OCI-M1 (cell line): Measurements from ENCODE around the gene MELK.
A peak's percentile ranks its signal among the peaks of the same experiment; 100 is the strongest.

Source experiments
- DNase-seq: peaks from one replicate; lab custom pipeline; 2025; lab: John Stamatoyannopoulos, UW

Gene MELK

GRCh38 chr9:36676091-36676490, 103.4 kb downstream of the MELK start:
- no peak for DNase-seq

- DNase-seq, result peak; percentile 6
Measured at GRCh38 chr9:36676778-36677485, 104.2 kb downstream of the MELK start.

GRCh38 chr9:36677611-36678010, 104.9 kb downstream of the MELK start:
- no peak for DNase-seq

- peak; percentile 59 for DNase-seq
Measured at GRCh38 chr9:36679710-36680109, 107.0 kb downstream of the MELK start.

GRCh38 chr9:36686471-36686870, 113.8 kb downstream of the MELK start:
- DNase-seq, result no peak

- DNase-seq, result no peak
Measured at GRCh38 chr9:36690412-36691168, 117.9 kb downstream of the MELK start.

- no peak for DNase-seq
Measured at GRCh38 chr9:36691671-36692070, 119.0 kb downstream of the MELK start.

GRCh38 chr9:36698984-36699383, 126.3 kb downstream of the MELK start:
- no peak for DNase-seq

GRCh38 chr9:36704148-36704547, 131.5 kb downstream of the MELK start:
- DNase-seq, result no peak

GRCh38 chr9:36713515-36714490, 141.1 kb downstream of the MELK start:
- no peak for DNase-seq

GRCh38 chr9:36716496-36716895, 143.8 kb downstream of the MELK start:
- DNase-seq, result peak; percentile 3

- DNase-seq, result no peak
Measured at GRCh38 chr9:36717276-36717675, 144.6 kb downstream of the MELK start.

GRCh38 chr9:36718612-36719011, 145.9 kb downstream of the MELK start:
- DNase-seq, result no peak

GRCh38 chr9:36720043-36720442, 147.3 kb downstream of the MELK start:
- DNase-seq, result no peak

GRCh38 chr9:36721846-36722588, 149.3 kb downstream of the MELK start:
- peak; percentile 6 for DNase-seq

- no peak for DNase-seq
Measured at GRCh38 chr9:36725777-36726356, 153.2 kb downstream of the MELK start.
